Mesendoderm (in vitro differentiated cells): ENCODE results near the gene CCNF.

ENCODE experiments used
- DNase-seq: peaks from one replicate; pipeline ENCODE4 v3.0.0; 2013
- H2AK5ac ChIP-seq: 2 replicates; pipeline ENCODE4 v1.6.1; 2013; ENCODE audit warnings: low read length, inconsistent platforms
- H2BK120ac ChIP-seq: 2 replicates; pipeline ENCODE4 v1.6.1; 2013; ENCODE audit warnings: low read depth, mild to moderate bottlenecking, low read length, moderate library complexity, mixed read lengths
- H2BK15ac ChIP-seq: replicated peaks from 2 replicates; pipeline ENCODE4 v1.6.1; 2013; ENCODE audit warnings: low read depth, mild to moderate bottlenecking, moderate library complexity
- H2BK5ac ChIP-seq: 2 replicates; pipeline ENCODE4 v1.6.1; 2013; ENCODE audit warnings: low read length, inconsistent platforms
- H3K18ac ChIP-seq: 2 replicates; pipeline ENCODE4 v1.6.1; 2013; ENCODE audit warnings: mild to moderate bottlenecking, low read length, mixed read lengths
- H3K23ac ChIP-seq: one replicate; pipeline ENCODE4 v1.6.1; 2013; ENCODE audit warnings: low read length
- H3K27ac ChIP-seq: 2 replicates; pipeline ENCODE4 v1.5.1; 2013; ENCODE audit warnings: low read depth, mild to moderate bottlenecking, inconsistent platforms, low read length, moderate library complexity
- H3K27me3 ChIP-seq: 2 replicates; pipeline ENCODE4 v1.6.1; 2013; ENCODE audit warnings: low read length, control low read depth, mild to moderate bottlenecking, inconsistent platforms; ENCODE audit not compliant: insufficient read depth, poor library complexity
- H3K36me3 ChIP-seq: 2 replicates; pipeline ENCODE4 v1.6.1; 2013; ENCODE audit warnings: low read length, inconsistent platforms; ENCODE audit not compliant: control insufficient read depth, insufficient read depth
- H3K4ac ChIP-seq: one replicate; pipeline ENCODE4 v1.6.1; 2013; ENCODE audit warnings: low read depth, mild to moderate bottlenecking, low read length, moderate library complexity
- H3K4me1 ChIP-seq: 2 replicates; pipeline ENCODE4 v1.6.1; 2013; ENCODE audit warnings: low read depth, low read length, inconsistent platforms; ENCODE audit not compliant: control insufficient read depth
- H3K4me2 ChIP-seq: 2 replicates; pipeline ENCODE4 v1.6.1; 2013; ENCODE audit warnings: low read length
- H3K4me3 ChIP-seq: 2 replicates; pipeline ENCODE4 v1.5.1; 2013; ENCODE audit warnings: mild to moderate bottlenecking, low read length
- H3K56ac ChIP-seq: one replicate; pipeline ENCODE4 v1.6.1; 2013; ENCODE audit warnings: low read length
- H3K79me1 ChIP-seq: 2 replicates; pipeline ENCODE4 v1.6.1; 2013; ENCODE audit warnings: low read length, inconsistent platforms
- H3K79me2 ChIP-seq: 2 replicates; pipeline ENCODE4 v1.6.1; 2013; ENCODE audit warnings: mild to moderate bottlenecking, low read length; ENCODE audit not compliant: control insufficient read depth, insufficient read depth
- H3K9ac ChIP-seq: 2 replicates; pipeline ENCODE4 v1.6.1; 2013; ENCODE audit warnings: low read length, inconsistent platforms
- H4K5ac ChIP-seq: one replicate; pipeline ENCODE4 v1.6.1; 2013; ENCODE audit warnings: low read length
- H4K8ac ChIP-seq: one replicate; pipeline ENCODE4 v1.6.1; 2013; ENCODE audit warnings: low read depth, mild to moderate bottlenecking, control low read depth, low read length, moderate library complexity
- WGBS: extraction: QIAGEN DNeasy Blood & Tissue Kit; methylation state at CpG from one replicate; pipeline ENCODE4 v1.1.7; 2013; ENCODE audit warnings: low lambda C conversion rate, missing lambda C conversion rate; ENCODE audit not compliant: insufficient coverage; ENCODE audit errors: extremely low coverage; 5-methylcytosine and 5-hydroxymethylcytosine counted together

CCNF gene

DNA sequence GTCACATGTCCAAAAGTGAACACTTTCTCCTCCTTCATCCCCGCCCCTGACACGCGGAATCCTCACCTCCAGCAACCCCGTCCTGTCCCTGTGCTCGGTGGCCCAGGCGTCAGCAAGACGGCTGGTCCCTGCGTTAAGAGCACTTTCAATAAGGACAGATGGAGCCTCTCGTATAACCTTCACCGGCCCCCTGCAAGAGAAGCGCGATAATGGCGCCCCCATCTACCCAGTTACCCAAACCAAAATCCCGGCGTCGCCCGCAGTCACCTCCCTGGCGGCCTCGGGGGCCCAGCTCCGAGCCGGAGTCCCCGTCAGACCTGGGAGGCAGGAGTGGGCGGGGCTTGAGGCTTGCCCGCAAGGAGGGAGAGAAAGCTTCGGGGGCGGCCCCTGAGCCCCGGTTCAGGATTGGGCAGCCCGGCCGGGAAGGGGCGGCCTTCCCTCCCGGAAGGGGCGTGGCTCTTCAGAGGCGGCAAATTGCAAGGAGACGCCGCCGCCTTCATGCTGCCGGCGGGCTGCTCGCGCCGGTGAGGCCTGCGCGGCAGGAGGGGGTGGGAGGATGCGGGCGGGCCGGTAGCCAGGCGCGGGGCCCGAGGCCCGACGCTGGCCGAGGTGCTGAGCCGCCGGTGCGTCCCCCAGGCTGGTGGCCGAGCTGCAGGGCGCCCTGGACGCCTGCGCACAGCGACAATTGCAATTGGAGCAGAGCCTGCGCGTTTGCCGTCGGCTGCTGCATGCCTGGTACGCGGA is 30.6 kb downstream of the CCNF start, which contains the start of gene TEDC2:
TSS of gene TEDC2 (plus strand) at position 463 of the 744 bp plus-strand sequence. CDS start at position 499, 36 bp downstream.
- Histone ChIP-seq H3K18ac (peak within 1 kb of the TSS; percentile 22), H2BK120ac (no peak within 1 kb of the TSS), H3K36me3 (peaks cover 11% of the 10 kb centered on the region), H3K56ac (peak within 1 kb of the TSS; percentile 88), H3K4me1 (peaks cover 5% of the 10 kb centered on the region), H3K9ac (peak within 1 kb of the TSS; percentile 84), H3K27ac (peak within 1 kb of the TSS; percentile 74), H4K5ac (no peak within 1 kb of the TSS), H2BK15ac (no peak within 1 kb of the TSS), H3K23ac (no peak within 1 kb of the TSS), H3K79me2 (peaks cover 1% of the 10 kb centered on the region), H3K4ac (no peak within 1 kb of the TSS), H3K4me3 (peak within 1 kb of the TSS; percentile 52), H4K8ac (no peak within 1 kb of the TSS), H3K27me3 (no peaks in the 10 kb centered on the region), H2AK5ac (no peak within 1 kb of the TSS), H3K4me2 (peak within 1 kb of the TSS; percentile 89), H2BK5ac (no peak within 1 kb of the TSS), H3K79me1 (peaks cover 7% of the 10 kb centered on the region)
- peak; percentile 98 for DNase-seq
- no CpG with 5 or more reads among the region's 66 CpGs for WGBS

- peaks cover 7% of the 10 kb centered on the region for H3K79me1 ChIP-seq
- peaks cover 5% of the 10 kb centered on the region for H3K4me1 ChIP-seq
- H3K4me2 ChIP-seq: peak overlapping the region; percentile 89
- no peak overlapping the region for H2AK5ac ChIP-seq
- H3K36me3 ChIP-seq: peaks cover 8% of the 10 kb centered on the region
- no peak overlapping the region for H2BK15ac ChIP-seq
- H3K79me2 ChIP-seq: peaks cover 1% of the 10 kb centered on the region
- no peak overlapping the region for H3K23ac ChIP-seq
- H4K8ac ChIP-seq: no peak overlapping the region
- peak overlapping the region; percentile 22 for H3K18ac ChIP-seq
- peak overlapping the region; percentile 84 for H3K9ac ChIP-seq
- H3K4ac ChIP-seq: no peak overlapping the region
- peak overlapping the region; percentile 52 for H3K4me3 ChIP-seq
- peak overlapping the region; percentile 88 for H3K56ac ChIP-seq
- H2BK120ac ChIP-seq: no peak overlapping the region
- no peaks in the 10 kb centered on the region for H3K27me3 ChIP-seq
- no peak overlapping the region for H4K5ac ChIP-seq
- no peak for DNase-seq
- H2BK5ac ChIP-seq: no peak overlapping the region
- WGBS: no CpG with 5 or more reads among the region's 20 CpGs
- H3K27ac ChIP-seq: peak overlapping the region; percentile 74
Measured at GRCh38 chr16:2460391-2460713, 31.1 kb downstream of the CCNF start.

DNA sequence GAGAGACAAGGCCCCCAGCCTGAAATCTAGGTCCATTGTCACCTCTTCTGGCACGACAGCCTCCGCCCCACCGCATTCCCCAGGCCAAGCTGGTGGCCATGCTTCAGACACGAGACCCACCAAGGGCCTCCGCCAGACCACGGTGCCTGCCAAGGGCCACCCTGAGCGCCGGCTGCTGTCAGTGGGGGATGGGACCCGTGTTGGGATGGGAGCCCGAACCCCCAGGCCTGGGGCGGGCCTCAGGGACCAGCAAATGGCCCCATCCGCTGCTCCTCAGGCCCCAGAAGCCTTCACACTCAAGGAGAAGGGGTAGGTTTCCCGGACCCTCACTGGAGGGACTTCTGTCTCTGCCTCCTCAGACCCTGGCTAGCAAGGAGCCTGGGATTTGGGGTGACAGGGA is 31.7 kb downstream of the CCNF start:
- Histone ChIP-seq H3K4me2 (peak overlapping the region; percentile 89), H3K4me1 (peaks cover 5% of the 10 kb centered on the region), H2BK120ac (no peak overlapping the region), H3K23ac (no peak overlapping the region), H3K56ac (peak overlapping the region; percentile 88), H3K79me2 (peaks cover 1% of the 10 kb centered on the region), H3K79me1 (peaks cover 7% of the 10 kb centered on the region), H2AK5ac (no peak overlapping the region), H3K27ac (no peak overlapping the region), H3K4ac (no peak overlapping the region), H3K36me3 (peaks cover 6% of the 10 kb centered on the region), H4K8ac (no peak overlapping the region), H4K5ac (no peak overlapping the region), H3K4me3 (no peak overlapping the region), H2BK5ac (no peak overlapping the region), H3K18ac (no peak overlapping the region), H3K9ac (peak overlapping the region; percentile 84), H3K27me3 (no peaks in the 10 kb centered on the region), H2BK15ac (no peak overlapping the region)
- no peak for DNase-seq
- no CpG with 5 or more reads among the region's 13 CpGs for WGBS

GRCh38 chr16:2462031-2462866 is 33.0 kb downstream of the CCNF start:
- Histone ChIP-seq H2BK15ac (no peak overlapping the region), H3K9ac (no peak overlapping the region), H3K18ac (no peak overlapping the region), H3K27ac (no peak overlapping the region), H3K27me3 (no peaks in the 10 kb centered on the region), H2BK5ac (no peak overlapping the region), H3K23ac (no peak overlapping the region), H2AK5ac (no peak overlapping the region), H3K36me3 (no peaks in the 10 kb centered on the region), H2BK120ac (no peak overlapping the region), H3K4me2 (no peak overlapping the region), H3K4me3 (no peak overlapping the region), H4K8ac (no peak overlapping the region), H3K4me1 (peaks cover 5% of the 10 kb centered on the region), H3K79me1 (peaks cover 7% of the 10 kb centered on the region), H3K4ac (no peak overlapping the region), H3K56ac (no peak overlapping the region), H3K79me2 (peaks cover 1% of the 10 kb centered on the region), H4K5ac (no peak overlapping the region)
- DNase-seq: no peak
- WGBS: no CpG with 5 or more reads among the region's 23 CpGs

- peaks cover 7% of the 10 kb centered on the region for H3K79me1 ChIP-seq
- H3K4ac ChIP-seq: no peak overlapping the region
- no peak overlapping the region for H3K56ac ChIP-seq
- no peak overlapping the region for H3K18ac ChIP-seq
- H4K8ac ChIP-seq: no peak overlapping the region
- no CpG with 5 or more reads among the region's 12 CpGs for WGBS
- no peak overlapping the region for H2BK5ac ChIP-seq
- no peak overlapping the region for H3K4me2 ChIP-seq
- H3K27ac ChIP-seq: no peak overlapping the region
- H2BK15ac ChIP-seq: no peak overlapping the region
- H3K36me3 ChIP-seq: no peaks in the 10 kb centered on the region
- H2BK120ac ChIP-seq: no peak overlapping the region
- peaks cover 3% of the 10 kb centered on the region for H3K4me1 ChIP-seq
- peaks cover 1% of the 10 kb centered on the region for H3K79me2 ChIP-seq
- H3K27me3 ChIP-seq: peaks cover 2% of the 10 kb centered on the region
- H3K4me3 ChIP-seq: no peak overlapping the region
- DNase-seq: no peak
- H3K23ac ChIP-seq: no peak overlapping the region
- H3K9ac ChIP-seq: no peak overlapping the region
- H2AK5ac ChIP-seq: no peak overlapping the region
- H4K5ac ChIP-seq: no peak overlapping the region
Measured at GRCh38 chr16:2464333-2464732, 35.1 kb downstream of the CCNF start.
